GM21717 (cell line): ENCODE results near the gene TPSD1.
"Not testable (repeated sequence)": the region's sequence is repeated elsewhere in the genome, so short reads cannot be mapped to it uniquely, and the experiment has no call there.

Experiments used
- ATAC-seq: cut with Tn5 transposase; IDR thresholded peaks from one replicate; pipeline ENCODE4 v1.9.1; 2021; ENCODE audit warnings: mild to moderate bottlenecking, moderate library complexity; ENCODE audit not compliant: unreplicated experiment

TPSD1 gene

DNA sequence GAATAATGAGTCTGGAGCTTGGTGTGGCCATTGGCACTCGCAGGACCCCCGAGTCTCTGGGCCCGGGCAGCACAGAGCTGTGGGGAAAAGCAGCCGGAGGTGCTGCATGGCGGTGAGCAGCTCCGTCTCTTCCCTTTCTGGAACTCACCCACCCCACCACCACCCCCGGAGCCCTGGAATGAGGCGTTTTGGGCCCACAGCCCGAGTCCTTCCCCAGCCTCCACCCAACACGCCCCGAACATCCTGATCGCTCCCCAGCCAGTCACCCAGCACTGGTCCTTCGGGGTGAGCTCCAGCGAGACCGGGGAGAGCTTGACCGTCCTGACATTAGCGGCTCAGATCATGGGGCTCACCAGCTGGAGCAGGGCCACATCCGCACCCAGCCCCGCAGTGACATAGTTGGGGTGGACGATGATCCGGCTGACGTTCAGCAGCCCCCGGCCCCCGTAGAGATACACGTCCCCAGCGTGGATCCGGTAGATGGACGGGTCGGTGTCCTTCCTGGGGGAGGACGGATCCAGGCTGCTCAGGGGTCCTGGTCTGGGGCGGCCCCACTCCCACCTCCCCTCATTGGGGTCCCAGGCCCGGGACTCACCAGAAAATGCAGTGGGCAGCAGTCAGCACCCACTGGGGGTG, 6.5 kb downstream of the TPSD1 start:
- no peak for ATAC-seq

DNA sequence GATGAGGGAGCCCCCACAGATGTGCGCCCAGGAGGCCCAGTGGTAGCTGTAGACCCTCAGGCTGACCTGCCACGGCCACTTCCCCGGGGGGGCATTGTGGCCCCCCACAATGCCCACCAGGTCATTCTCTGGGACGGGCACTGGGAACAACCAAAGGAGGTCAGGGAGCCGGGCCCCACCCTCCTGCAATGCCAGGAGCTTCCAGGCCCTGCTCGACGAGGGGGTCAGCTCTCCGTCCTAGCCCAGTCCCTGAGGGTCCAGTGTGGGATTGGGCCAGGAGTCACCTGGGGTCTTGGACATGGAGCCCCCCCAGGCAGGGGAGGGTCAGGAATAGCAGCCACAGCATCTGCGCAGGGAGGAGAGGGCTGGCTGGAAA, 7.0 kb downstream of the TPSD1 start:
- ATAC-seq: no peak

DNA sequence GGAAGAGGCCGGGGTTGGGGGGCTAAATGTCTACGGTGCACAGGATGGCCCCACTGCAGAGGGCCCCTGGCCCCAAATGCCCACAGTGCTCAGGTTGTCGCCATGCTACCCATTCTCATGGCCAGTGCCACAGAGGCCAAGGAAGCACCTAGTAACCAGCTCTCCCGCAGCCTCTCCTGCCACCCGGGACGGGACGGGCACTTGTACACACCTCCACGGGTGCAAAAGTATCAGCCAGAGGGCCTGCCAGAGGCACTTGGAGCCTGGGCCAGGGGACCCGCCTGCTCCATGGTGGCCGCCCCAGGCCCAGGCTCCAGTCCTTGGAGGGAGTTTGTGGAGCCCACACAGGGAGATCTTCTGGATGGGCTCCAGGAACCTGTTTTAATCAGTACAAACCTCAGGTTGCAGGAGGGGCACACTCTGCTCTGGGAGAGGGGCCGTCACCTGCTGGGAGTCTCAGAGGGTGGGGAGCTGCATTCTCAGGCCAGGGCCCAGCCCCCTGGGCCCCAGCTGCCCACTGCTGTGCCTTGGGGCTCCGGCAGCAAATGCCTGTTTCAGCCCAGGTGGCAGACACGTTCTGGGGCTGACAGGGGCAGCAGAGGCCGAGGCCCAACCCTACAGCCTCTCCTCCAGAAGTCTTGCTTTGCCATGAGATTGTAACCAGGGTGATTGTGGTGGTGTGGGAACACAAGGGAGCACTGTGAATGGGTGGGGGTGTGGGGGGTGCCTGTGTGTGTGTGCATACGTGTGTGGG, 7.9 kb downstream of the TPSD1 start:
- ATAC-seq: no peak

DNA sequence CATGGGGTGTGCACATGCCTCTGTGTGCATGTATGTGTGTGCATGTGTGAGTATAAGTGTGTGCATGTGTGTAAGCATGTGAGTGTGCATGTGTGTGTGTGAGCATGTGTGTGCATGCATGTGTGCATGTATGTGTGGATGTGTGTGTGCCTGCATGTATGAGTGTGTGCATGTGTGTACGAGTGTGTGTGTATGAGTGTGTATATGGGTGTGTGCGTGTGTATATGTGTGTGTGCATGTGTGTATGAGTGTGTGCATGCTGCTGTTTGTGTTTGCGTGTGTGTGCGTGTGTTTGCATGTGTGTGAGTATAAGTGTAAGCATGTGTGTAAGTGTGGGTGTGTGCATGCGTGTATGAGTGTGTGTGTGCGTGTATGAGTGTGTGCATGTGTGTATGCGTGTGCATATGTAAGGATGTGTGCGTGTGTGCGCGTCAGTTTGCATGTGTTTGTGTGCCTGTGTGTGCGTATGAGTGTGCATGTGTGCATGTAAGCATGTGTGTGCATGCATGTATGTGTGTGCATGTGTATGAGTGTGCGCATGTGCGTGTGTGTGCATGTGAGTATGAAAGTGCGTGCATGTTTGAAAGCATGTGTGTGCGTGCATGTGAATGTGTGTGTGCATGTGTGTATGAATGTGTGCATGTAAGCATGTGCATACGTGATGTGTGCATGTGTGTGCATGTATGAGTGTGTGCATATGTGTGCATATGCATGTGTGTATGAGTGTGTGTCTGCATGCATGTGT, 8.6 kb downstream of the TPSD1 start:
- ATAC-seq: no peak

DNA sequence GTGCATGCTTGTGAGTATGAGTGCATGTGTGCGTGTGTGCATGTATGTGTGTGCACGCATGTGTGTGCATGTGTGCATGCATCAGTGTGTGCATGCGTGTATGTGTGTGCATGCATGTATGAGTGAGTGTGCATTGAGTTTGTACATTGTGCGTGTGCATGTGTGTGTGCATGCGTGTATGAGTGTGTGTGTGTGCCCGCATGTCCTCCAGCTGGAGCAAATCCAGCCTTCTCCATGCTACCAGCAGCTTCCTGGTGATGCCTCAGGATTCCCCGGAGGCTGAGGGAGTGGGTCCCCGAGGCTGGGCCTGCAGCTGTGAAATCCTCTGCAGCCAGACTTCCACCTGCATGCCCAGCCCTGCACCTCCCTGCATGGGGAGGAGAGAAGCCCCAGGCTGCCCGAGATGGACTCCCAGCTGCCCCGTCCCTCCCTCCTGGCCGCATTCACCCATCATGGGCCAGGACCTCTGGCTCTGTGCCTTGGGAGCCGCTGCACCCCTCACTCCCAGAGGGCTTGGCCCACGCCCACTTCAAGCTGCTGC, 9.3 kb downstream of the TPSD1 start:
- ATAC-seq: no peak

DNA sequence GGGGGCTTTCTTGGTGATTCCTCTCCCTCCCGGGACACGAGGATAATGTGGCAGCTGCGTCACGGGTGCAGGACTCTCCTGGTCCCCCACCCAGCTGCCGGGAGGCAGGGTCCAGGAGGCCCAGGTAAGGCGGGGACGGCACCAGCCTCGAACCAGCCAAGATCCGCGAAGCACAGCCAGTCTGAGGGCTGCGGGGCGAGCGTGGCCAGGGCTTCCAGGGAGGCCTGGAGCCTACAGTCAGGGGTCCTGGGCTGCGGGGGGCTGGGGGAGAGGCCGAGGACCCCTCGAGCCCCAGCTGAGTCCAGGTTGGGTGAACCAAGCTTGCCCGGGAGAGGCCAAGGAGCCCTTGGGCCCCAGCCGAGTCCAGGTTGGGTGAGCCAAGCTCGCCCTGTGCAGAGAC, 10.0 kb downstream of the TPSD1 start:
- ATAC-seq: no peak

DNA sequence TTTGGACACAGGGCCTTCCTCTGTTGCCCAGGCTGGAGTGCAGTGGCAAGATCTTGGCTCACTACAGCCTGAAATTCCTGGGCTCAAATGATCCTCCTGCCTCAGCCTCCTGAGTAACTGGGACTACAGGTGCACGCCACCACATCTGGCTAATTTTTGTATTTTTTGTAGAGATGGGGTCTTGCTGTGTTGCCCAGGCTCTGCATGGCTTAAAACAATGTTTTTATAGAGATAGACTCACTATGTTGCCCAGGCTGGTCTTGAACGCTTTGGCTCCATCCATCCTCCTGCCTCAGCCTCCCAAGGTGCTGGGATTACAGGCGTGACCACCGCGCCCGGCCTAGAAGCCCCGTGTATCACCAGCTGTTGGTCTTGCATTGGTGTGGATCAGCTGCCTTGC, 13.5 kb downstream of the TPSD1 start:
- not testable (repeated sequence) for ATAC-seq

DNA sequence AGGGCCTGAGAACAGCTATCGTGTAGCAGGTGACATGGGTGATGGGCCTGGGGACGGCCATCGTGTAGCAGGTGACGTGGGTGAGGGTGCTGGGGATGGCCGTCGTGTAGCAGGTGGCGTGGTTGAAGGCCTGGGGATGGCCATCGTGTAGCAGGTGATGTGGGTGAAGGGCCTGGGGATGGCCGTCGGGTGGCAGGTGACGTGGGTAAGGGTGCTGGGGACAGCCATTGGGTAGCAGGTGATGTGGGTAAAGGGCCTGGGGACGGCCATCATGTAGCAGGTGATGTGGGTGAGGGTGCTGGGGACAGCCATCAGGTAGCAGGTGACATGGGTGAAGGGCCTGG, 15.5 kb downstream of the TPSD1 start:
- ATAC-seq: no peak

DNA sequence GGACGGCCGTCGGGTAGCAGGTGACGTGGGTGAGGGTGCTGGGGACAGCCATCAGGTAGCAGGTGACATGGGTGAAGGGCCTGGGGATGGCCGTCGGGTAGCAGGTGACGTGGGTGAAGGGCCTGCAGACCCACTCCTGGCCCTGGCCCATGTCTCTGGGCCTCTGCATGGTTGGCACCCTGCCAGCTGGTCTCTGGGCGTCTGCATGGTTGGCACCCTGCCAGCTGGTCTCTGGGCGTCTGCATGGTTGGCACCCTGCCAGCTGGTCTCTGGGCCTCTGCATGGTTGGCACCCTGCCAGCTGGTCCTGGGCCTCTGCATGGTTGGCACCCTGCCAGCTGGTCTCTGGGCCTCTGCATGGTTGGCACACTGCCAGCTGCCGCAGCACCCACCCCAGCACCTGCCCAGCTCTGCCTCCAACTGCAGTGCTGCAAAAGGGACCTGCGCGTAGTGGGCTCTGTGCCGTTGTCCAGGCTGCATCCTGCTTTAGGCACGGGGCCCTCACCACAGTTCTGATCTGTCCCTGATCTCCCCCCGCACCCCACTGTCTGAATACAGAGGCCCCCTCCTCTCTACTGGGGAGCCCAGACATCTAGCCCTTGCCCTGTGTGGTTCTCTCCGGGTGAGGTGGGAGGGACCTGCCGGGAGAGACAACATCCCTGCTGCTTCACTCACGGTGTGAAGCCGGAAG, 16.0 kb downstream of the TPSD1 start:
- not testable (repeated sequence) for ATAC-seq

DNA sequence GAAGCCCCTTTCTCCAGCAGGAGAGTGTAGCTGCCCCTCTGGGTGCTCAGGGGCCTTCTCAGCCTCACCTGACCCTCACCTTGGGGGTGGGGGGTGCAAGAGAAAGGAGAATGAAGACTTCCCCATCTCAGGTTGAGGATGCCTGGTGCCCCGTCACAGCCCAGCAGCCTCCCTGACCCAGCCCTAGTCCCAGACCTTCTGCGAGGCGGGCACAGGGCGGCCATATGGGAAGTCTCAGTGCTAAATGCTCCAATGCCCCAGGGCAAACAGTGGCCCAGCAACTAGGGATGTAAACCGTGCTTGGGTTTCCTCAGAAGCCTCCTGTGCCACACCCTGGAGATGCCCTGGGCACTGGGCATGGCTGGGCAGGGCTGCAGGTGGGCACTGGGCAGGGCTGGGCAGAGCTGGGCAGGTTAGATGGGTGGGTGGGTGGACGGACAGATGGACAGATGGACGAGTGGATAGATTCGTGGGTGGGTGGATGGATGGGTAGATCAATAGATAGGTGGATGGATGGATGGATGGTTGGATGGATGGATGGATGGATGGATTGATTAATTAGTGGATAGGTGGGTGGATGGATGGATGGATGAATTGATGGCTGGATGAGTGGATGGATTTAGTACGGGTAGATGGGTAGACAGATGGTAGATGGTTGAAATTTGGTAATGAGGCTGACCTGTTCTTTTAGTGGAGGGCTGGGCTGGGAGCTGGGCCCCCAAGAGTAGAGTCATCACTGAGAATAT, 16.8 kb downstream of the TPSD1 start:
- ATAC-seq: no peak

DNA sequence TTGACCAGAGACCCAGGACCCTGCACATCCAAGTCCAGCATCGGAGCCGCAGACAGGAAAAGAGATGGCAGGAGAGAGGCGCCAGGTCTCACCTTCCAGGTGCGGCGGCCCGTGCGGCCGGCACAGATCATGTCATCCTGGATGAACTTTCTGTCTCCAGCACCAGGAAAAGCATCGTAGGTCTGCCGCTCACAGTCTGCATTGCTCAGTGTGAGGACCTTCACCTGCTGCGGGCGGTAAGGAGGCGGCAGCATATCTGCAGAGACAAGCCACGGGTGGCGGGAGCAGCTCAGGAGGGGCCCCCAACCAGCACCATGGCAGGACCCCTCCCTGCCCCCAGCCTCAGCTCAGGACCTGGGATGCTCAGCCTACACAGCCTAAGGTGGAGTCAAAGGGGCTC, 17.9 kb downstream of the TPSD1 start:
- ATAC-seq: no peak

DNA sequence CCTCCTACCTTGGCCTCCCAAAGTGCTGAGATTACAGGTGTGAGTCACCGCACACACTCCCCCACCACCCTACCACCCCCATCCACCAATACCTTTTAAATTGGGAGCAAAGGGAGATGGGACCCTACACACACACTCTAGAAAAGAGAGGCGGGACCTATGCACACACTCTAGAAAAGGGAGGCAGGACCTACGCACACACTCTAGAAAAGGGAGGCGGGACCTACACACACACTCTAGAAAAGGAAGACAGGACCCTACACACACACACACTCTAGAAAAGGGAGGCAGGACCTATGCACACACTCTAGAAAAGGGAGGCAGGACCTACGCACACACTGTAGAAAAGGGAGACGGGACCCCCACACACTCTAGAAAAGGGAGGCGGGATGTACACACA, 18.9 kb downstream of the TPSD1 start:
- no peak for ATAC-seq

DNA sequence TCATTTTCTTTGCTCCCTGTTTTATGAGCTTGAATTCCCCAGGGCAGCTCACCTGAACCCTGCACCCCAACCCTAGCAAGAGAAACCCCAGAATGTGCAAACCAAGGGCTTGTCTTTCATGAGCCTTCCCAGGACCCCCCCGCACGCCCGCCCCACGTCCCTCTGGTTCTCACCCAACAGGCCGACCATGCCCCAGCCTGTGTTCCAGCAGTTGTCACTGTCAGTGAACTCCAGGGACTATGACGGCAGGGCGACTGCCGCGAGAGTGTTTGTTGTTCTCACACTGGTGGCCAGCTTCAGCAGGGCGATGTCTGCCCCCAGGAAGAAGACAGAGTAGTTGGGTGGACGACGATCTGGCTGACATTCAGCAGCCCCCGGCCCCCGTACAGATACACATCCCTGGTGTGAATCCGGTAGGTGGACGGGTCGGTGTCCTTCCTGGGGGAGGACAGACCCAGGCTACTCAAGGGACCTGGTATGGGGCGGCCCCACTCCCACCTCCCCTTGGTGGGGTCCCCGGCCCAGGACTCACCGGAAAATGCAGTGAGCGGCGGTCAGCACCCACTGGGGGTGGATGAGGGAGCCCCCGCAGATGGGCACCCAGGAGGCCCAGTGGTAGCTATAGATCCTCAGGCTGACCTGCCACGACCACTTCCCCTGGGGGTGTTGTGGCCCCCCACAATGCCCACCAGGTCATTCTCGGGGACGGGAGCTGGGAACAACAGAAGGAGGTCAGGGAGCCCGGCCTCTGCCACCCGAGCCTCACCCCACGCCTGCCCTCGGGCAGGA, 20.1 kb downstream of the TPSD1 start:
- ATAC-seq: no peak

DNA sequence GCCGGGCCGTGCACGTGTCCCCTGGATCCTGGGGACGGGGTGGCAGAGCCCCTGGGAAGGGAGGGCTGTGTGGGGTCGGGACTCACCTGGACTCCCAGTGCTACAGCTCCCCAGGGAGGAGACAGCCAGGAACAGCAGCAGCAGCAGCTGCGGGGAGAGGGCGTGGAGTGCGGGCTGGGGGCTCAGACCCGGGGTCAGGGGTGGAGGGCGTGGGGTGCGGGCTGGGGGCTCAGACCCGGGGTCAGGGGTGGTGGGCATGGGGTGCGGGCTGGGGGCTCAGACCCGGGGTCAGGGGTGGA, 20.7 kb downstream of the TPSD1 start:
- no peak for ATAC-seq

DNA sequence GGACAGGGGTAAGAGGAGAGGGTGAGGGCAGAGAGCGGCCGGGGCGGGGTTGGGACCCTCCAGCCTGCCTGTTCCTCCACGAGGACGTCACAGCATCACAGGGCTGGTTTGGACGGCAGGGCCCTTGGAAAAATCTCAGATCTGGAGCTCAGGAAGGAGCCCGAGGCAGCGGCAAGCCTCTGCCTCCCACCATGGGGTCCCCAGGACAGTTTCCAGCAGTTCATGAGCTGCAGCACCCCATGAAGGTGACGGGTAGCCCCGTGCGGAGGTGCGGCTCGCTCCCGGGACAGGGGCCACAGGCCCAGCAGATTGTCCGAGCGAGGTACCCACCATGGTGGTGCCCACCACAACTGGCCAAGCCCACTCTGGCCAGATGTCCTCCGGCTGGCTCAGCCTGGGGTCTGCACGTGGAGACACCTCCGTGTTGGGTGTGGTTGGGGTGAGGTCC, 21.3 kb downstream of the TPSD1 start:
- ATAC-seq: no peak

DNA sequence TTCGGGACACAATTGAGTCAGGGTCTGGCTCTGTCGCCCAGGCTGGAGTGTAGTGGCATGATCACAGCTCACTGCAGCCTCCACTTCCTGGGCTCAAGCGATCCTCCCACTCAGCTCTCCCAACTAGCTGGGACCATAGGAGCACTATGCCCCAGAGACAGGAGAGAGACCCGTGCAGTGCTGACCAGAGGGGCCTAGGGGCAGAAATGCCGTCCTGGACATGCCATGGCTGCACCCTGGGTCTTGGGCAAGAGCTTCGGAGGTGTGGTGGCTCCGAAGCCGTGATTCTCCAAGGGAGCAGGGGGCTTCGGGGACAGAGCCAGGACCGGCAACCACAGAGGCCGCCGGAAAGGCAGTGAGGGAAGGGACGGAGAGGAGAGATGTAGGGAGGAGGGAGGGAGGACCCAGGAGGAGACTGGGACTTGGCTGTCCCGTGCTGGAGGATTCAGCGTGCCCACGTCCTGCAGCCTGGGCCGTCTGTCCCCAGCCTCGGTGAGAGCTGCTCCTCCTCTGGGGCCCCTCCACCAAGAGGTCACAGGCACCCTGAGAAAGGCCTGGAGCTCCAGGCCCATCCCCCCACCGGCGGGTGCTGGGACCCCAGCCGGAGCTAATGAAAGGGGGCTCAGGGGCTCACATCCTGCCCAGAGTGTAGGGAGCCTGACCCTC, 21.9 kb downstream of the TPSD1 start:
- no peak for ATAC-seq

DNA sequence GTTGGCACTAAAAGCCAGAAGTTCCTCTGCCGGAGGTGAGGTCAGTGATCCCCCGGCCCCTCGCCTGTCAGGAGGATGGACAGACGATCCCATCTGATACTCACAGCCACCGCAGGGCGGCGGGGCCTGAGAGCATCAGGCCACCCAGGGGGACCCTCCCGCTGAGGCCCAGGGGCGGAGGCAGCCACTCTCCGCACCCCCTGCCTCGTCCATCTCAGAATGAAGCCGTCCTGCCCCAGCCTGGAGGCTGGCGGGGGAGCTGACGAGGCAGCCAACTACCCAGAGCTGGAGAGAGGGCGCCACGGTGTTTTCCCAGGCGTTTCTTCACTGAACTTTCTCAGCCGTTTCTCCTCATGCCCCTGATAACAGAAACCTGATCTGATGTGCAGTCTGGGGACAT, 22.6 kb downstream of the TPSD1 start:
- no peak for ATAC-seq

DNA sequence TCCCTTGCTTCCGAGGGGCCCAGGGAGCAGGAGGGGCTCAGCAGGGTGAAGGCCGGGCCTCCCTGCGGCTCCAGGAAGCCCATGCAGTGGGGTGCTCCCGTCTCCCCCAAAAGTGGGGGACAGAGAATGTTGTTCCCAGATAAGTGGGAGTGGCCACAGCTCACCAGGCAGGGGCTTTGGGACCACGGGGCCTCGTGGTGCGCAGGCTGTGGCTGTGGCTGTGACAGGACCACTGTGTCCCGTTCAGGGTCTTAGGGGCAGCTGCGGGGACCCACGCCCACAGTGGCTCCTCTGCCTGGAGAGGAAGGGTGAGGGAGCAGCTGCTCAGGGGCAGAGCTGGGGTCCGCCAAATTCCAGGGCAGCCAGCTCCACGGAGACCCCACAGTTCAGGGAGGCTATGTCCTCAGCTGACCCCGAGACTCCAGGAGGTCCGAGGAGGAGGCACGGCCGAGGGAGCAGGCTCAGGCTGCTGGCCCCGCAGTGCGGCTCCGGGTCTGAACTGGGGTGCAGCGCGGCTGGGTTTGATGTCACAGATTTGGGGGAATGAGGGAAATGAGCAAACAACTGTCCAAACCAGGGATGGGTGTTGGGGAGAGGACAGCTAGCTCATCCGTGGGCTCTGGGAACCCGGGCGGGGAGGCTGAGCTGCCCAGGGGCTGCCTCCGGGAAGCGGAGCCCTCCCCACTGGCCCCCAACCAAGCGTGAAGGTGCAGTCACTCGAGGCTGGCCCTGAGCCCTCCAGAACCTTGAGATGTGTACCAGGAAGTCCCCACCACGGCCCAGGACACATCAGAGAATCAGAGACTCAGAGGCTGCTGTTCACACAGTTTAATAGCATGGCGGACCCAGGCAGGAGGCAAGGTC, 23.4 kb downstream of the TPSD1 start:
- ATAC-seq: no peak
